A673 (cell line): ENCODE results near the gene AZIN2. TPM values are rescaled to one million over a fixed set of nuclear protein-coding genes. Genes with fewer than 3 reads are reported as not detected.

ENCODE experiments used
- BruUV-seq: library from RNA; stranded (reverse); fragments of 400-500 nt; replicated peaks from 2 replicates; lab custom pipeline; 2021; lab: Mats Ljungman, UMichigan
- CTCF ChIA-PET: fragments of 300-600 bp; sonication (Branson Sonifier 250); formaldehyde crosslinking; loops from one replicate; lab custom pipeline; 2022; ENCODE audit warnings: antibody characterized with exemption; lab: Charles Lee
- POLR2A ChIA-PET: fragments of 300-600 bp; sonication (Branson Sonifier 250); formaldehyde crosslinking; loops from one replicate; lab custom pipeline; 2022; ENCODE audit warnings: antibody characterized with exemption; ENCODE audit not compliant: low non-redundant PET; lab: Charles Lee
- DNase-seq: peaks from one replicate; pipeline ENCODE4 v3.0.0-alpha.2; 2015; ENCODE audit warnings: low spot score
- H3K27ac ChIP-seq: fragments of 200-600 bp; sonication (generic); 2 replicates; pipeline ENCODE4 v1.5.1; 2016; ENCODE audit warnings: mixed run types, low read depth, mild to moderate bottlenecking, mixed read lengths, antibody characterized with exemption, low read length; ENCODE audit not compliant: poor library complexity, severe bottlenecking
- H3K27me3 ChIP-seq: fragments of 200-600 bp; sonication (generic); replicated peaks from 2 replicates; pipeline ENCODE4 v1.6.1; 2017; ENCODE audit warnings: mixed run types, low read depth, mild to moderate bottlenecking, mixed read lengths, antibody characterized with exemption, low read length; ENCODE audit not compliant: insufficient read depth, poor library complexity
- H3K36me3 ChIP-seq: fragments of 200-600 bp; sonication (generic); 2 replicates; pipeline ENCODE4 v1.6.1; 2016; ENCODE audit warnings: mixed run types, mild to moderate bottlenecking, mixed read lengths, antibody characterized with exemption, low read length; ENCODE audit not compliant: insufficient read depth, poor library complexity, severe bottlenecking
- H3K4me1 ChIP-seq: fragments of 200-600 bp; sonication (generic); 2 replicates; pipeline ENCODE4 v1.6.1; 2017; ENCODE audit warnings: mixed run types, mild to moderate bottlenecking, mixed read lengths, antibody characterized with exemption, low read length; ENCODE audit not compliant: insufficient read depth, poor library complexity, severe bottlenecking
- H3K4me3 ChIP-seq: fragments of 200-600 bp; sonication (generic); 2 replicates; pipeline ENCODE4 v1.5.1; 2016; ENCODE audit warnings: low read depth, mixed run types, mild to moderate bottlenecking, mixed read lengths, low read length; ENCODE audit not compliant: poor library complexity, severe bottlenecking
- H3K9me3 ChIP-seq: fragments of 200-600 bp; sonication (generic); 2 replicates; pipeline ENCODE4 v1.6.1; 2016; ENCODE audit warnings: mixed run types, low read depth, mild to moderate bottlenecking, mixed read lengths, antibody characterized with exemption, low read length; ENCODE audit not compliant: poor library complexity, severe bottlenecking
- EZH2 ChIP-seq: fragments of 200-600 bp; sonication (generic); IDR thresholded peaks from 2 replicates; pipeline ENCODE4 v1.6.1; 2017; ENCODE audit warnings: borderline replicate concordance, low read depth, mild to moderate bottlenecking, mixed read lengths, antibody characterized with exemption, low read length; ENCODE audit not compliant: poor library complexity, severe bottlenecking
- intact Hi-C: fragments of 100-400 bp; cut with micrococcal nuclease; formaldehyde crosslinking; loops from one replicate; pipeline ENCODE4 v1.10.0; 2022; ENCODE audit not compliant: unreplicated experiment
- total RNA-seq: library from RNA; stranded (reverse); gene quantifications from 2 replicates; pipeline ENCODE4 v1.2.3, GENCODE V29; 2021
- TF ChIP-seq, protein P1 (sequence below): fragments of 300-800, 200-600 bp; sonication (generic); conservative IDR thresholded peaks from 2 replicates; pipeline ENCODE4 v1.5.1; 2017; ENCODE audit warnings: low read depth, mild to moderate bottlenecking, antibody characterized with exemption, low read length, moderate library complexity, mixed read lengths

The AZIN2 gene
- total RNA-seq, 1 experiment from 2014 or later, result 4.6 TPM

DNA sequence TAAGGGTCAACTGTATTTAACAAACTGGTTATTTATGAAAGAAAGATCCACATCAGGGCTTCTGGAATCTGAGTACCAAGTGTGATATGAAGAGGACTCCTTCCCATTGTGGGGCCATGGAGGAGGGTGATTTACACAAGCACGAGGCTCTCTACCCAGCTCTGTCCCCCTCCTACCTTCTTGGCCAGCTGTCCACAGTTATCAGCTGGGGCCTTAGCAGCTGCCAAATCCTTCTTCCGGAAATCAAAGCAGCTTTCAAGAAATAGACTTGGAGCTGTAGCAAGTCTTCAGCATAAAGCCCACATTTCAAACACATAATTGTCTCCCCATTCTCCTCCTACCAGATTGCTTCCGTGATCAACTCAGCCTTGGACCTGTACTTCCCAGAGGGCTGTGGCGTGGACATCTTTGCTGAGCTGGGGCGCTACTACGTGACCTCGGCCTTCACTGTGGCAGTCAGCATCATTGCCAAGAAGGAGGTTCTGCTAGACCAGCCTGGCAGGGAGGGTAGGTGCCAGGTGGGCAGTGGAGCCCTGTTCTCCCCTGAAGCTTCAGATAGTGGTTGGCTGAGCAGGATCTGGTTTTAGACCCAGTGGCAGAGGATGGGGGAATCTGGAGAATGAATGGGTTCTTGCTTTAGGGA lies 15.5 kb downstream of the AZIN2 start:
- Histone ChIP-seq H3K27ac (no peak overlapping the region), H3K4me1 (no peaks in the 10 kb centered on the region), H3K36me3 (no peaks in the 10 kb centered on the region), H3K4me3 (no peak overlapping the region), H3K9me3 (no peaks in the 10 kb centered on the region), H3K27me3 (no peaks in the 10 kb centered on the region)
- TF ChIP-seq, protein P1, sequence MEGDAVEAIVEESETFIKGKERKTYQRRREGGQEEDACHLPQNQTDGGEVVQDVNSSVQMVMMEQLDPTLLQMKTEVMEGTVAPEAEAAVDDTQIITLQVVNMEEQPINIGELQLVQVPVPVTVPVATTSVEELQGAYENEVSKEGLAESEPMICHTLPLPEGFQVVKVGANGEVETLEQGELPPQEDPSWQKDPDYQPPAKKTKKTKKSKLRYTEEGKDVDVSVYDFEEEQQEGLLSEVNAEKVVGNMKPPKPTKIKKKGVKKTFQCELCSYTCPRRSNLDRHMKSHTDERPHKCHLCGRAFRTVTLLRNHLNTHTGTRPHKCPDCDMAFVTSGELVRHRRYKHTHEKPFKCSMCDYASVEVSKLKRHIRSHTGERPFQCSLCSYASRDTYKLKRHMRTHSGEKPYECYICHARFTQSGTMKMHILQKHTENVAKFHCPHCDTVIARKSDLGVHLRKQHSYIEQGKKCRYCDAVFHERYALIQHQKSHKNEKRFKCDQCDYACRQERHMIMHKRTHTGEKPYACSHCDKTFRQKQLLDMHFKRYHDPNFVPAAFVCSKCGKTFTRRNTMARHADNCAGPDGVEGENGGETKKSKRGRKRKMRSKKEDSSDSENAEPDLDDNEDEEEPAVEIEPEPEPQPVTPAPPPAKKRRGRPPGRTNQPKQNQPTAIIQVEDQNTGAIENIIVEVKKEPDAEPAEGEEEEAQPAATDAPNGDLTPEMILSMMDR, result no peak
- no peak for TF ChIP-seq EZH2
- intact Hi-C loops, result no loop called here
- ChIA-PET CTCF (no interaction called here), POLR2A (no interaction called here)
- no peak for DNase-seq
- BruUV-seq, result no TSS peak

DNA sequence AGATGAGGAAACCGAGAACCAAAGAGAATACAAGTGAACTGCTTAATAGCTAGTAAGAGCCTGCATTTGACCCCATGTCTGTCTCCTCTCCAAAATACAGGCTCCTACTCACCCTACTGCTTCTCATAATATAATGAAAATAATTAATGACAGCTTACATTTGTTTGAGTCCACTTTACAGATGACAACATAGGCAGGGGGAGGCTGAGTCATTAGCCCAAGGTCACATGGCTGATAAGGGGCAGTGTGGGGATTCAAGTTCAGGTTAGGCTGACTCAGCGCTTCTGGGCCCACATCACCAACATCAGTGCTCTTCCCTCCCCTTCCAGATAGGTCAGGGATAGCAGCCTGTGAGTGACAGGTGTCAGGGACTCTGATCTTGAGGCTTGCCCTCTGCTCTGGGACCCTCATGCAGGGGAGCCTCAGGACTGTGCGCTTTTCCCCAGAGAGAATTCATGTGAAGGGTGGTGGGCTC lies 16.2 kb downstream of the AZIN2 start:
- intact Hi-C loops, result no loop called here
- no peaks in the 10 kb centered on the region for H3K4me1 ChIP-seq
- ChIA-PET POLR2A (no interaction called here), CTCF (no interaction called here)
- no TSS peak for BruUV-seq
- H3K4me3 ChIP-seq, result no peak overlapping the region
- no peaks in the 10 kb centered on the region for H3K36me3 ChIP-seq
- TF ChIP-seq, protein P1, result no peak
- no peak for TF ChIP-seq EZH2
- H3K9me3 ChIP-seq, result no peaks in the 10 kb centered on the region
- no peak for DNase-seq
- no peak overlapping the region for H3K27ac ChIP-seq
- H3K27me3 ChIP-seq, result no peaks in the 10 kb centered on the region

DNA sequence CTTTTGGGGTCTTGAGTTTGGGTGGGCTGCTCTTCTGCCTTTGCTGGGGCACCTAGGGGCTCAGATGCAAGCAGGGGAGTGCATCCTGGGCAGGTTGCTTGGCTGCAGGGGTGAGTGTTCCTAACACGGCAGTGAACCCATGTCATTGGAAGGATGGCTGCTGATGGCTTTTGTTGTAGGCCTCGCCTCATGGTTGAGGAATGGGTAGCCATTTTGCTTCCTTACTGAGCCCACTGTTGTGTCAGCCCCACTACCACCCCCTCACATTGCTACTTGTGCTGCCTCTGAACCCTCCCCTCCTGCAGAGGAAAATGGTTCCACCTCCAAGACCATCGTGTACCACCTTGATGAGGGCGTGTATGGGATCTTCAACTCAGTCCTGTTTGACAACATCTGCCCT lies 16.8 kb downstream of the AZIN2 start:
- CTCF ChIA-PET, result no interaction called here
- Histone ChIP-seq H3K27me3 (no peaks in the 10 kb centered on the region), H3K4me3 (no peak overlapping the region), H3K27ac (no peak overlapping the region), H3K9me3 (no peaks in the 10 kb centered on the region), H3K36me3 (no peaks in the 10 kb centered on the region), H3K4me1 (no peaks in the 10 kb centered on the region)
- no TSS peak for BruUV-seq
- DNase-seq, result no peak
- POLR2A ChIA-PET, result no interaction called here
- no peak for TF ChIP-seq EZH2
- intact Hi-C loops, result no loop called here

DNA sequence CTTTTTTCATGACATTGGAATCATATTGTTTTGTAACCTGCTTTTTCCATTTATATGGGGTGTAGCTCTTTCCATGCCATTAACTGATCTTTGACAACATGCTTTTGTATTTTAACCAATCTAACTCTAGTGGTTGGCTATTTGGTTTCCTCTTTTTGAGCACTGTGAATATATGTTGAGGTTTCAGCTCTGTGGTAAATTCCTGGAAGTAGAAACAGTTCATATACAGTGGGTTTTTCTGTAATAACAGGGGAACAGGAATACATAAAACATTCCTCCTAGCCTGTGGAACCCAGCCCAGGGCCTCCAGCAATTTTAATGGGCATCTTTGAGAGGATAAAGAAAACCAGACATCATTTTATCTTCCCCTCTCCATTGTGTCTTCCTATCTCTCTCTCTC lies 17.4 kb downstream of the AZIN2 start:
- Histone ChIP-seq H3K4me3 (no peak overlapping the region), H3K9me3 (no peaks in the 10 kb centered on the region), H3K27me3 (no peaks in the 10 kb centered on the region), H3K36me3 (no peaks in the 10 kb centered on the region), H3K4me1 (no peaks in the 10 kb centered on the region), H3K27ac (no peak overlapping the region)
- ChIA-PET CTCF (no interaction called here), POLR2A (no interaction called here)
- TF ChIP-seq, protein P1, result no peak
- TF ChIP-seq EZH2, result no peak
- intact Hi-C loops, result no loop called here
- no TSS peak for BruUV-seq
- no peak for DNase-seq
